Transverse colon (tissue), 4 donors: ENCODE measurements around the gene MGAT5B.

Experiments
- POLR2AphosphoS5 ChIP-seq, 3 donors: sonication (generic); formaldehyde crosslinking; IDR thresholded peaks; one replicate each; pipeline ENCODE4 v1.6.1; 2016; ENCODE audit warnings: antibody characterized with exemption in 3 of 3
- TF ChIP-seq, protein P1 (sequence below), 5 experiments: fragments of 200-600 bp in 3 of 5; fragments of 450-650 bp in 2 of 5; sonication (generic) in 3 of 5; IDR thresholded peaks; 1 replicate in 2 of 5; 2 replicates in 3 of 5; pipeline ENCODE4 v1.5.1; 2016 to 2017; ENCODE audit warnings: antibody characterized with exemption in 5 of 5, inconsistent platforms in 3 of 5, mild to moderate bottlenecking in 2 of 5, moderate library complexity in 1 of 5

DNA sequence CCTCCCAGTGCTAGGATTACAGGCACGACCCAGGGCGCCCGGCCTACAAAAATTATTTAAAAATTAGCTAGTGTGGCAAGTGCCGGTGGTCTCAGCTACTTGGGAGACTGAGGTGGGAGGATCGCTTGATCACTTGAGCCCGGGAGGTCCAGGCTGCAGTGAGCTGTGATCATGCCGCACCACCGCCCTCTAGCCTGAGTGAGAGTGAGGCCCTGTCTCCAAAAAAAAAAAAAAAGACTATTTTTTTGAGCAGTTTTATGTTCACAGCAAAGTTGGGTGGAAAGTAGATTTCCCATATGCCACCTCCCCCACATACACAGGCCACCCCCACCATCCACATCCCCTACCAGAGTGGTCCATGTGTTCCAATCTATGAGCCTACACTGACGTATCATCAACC, 84.9 kb downstream of the MGAT5B start:
- TF ChIP-seq, protein P1, sequence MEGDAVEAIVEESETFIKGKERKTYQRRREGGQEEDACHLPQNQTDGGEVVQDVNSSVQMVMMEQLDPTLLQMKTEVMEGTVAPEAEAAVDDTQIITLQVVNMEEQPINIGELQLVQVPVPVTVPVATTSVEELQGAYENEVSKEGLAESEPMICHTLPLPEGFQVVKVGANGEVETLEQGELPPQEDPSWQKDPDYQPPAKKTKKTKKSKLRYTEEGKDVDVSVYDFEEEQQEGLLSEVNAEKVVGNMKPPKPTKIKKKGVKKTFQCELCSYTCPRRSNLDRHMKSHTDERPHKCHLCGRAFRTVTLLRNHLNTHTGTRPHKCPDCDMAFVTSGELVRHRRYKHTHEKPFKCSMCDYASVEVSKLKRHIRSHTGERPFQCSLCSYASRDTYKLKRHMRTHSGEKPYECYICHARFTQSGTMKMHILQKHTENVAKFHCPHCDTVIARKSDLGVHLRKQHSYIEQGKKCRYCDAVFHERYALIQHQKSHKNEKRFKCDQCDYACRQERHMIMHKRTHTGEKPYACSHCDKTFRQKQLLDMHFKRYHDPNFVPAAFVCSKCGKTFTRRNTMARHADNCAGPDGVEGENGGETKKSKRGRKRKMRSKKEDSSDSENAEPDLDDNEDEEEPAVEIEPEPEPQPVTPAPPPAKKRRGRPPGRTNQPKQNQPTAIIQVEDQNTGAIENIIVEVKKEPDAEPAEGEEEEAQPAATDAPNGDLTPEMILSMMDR (IDR thresholded peaks at IDR 0.05) = no peak
- TF ChIP-seq POLR2AphosphoS5 (IDR thresholded peaks at IDR 0.05) = no peak
